ENCODE data around the gene LRRC23. TPM values are rescaled to one million over a fixed set of nuclear protein-coding genes. Genes with fewer than 3 reads are reported as not detected.

LRRC23 gene
- total and polyA plus RNA-seq, 2 donors from 2014 or later = 16.6 to 19.7 TPM

DNA sequence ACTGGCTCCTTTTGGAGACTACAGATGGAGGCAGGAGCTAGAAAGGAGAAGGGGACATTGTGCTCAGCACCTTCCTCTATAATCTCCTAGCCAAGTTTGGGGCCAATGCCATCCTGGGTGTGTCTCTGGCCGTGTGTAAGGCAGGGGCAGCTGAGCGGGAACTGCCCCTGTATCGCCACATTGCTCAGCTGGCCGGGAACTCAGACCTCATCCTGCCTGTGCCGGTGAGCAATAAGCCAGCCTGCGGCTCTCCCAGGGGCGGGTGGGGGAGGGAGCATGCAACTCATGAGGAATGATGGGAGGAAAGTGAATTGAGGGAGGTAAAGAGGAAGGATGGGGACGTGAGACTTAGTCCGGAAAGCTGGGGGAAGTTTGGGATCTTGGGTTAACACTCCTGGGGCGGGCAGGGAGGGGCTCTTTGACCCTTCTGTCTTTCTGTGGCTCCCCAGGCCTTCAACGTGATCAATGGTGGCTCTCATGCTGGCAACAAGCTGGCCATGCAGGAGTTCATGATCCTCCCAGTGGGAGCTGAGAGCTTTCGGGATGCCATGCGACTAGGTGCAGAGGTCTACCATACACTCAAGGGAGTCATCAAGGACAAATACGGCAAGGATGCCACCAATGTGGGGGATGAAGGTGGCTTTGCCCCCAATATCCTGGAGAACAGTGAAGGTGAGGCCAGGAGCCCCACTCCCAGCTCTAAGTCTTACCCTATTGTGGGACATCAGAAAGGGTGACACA, 13.0 kb downstream of the LRRC23 start:
- H3K27ac ChIP-seq (ENCODE audit: low read depth in 2 of 2, low read length in 2 of 2) = no peak overlapping the region
- H3K27me3 ChIP-seq (ENCODE audit: control insufficient read depth, insufficient read depth, low read length) = no peaks in the 10 kb centered on the region
- H3K4me3 ChIP-seq (ENCODE audit: low read length in 3 of 3) = no peak overlapping the region
- H3K4me1 ChIP-seq (ENCODE audit: control insufficient read depth in 2 of 3, insufficient read depth in 2 of 3, low read depth in 1 of 3, low read length in 3 of 3) = peaks cover 0 to 6% (median 0%) of the 10 kb centered on the region in 3 donors
- TF ChIP-seq, protein P1, sequence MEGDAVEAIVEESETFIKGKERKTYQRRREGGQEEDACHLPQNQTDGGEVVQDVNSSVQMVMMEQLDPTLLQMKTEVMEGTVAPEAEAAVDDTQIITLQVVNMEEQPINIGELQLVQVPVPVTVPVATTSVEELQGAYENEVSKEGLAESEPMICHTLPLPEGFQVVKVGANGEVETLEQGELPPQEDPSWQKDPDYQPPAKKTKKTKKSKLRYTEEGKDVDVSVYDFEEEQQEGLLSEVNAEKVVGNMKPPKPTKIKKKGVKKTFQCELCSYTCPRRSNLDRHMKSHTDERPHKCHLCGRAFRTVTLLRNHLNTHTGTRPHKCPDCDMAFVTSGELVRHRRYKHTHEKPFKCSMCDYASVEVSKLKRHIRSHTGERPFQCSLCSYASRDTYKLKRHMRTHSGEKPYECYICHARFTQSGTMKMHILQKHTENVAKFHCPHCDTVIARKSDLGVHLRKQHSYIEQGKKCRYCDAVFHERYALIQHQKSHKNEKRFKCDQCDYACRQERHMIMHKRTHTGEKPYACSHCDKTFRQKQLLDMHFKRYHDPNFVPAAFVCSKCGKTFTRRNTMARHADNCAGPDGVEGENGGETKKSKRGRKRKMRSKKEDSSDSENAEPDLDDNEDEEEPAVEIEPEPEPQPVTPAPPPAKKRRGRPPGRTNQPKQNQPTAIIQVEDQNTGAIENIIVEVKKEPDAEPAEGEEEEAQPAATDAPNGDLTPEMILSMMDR (IDR thresholded peaks at IDR 0.05; ENCODE audit: borderline replicate concordance, extremely low read depth, insufficient read depth) = no peak
- no peaks in the 10 kb centered on the region for H3K9me3 ChIP-seq (ENCODE audit: control insufficient read depth in 2 of 3, insufficient read depth in 1 of 3, low read length in 3 of 3)
- no peaks in the 10 kb centered on the region for H3K36me3 ChIP-seq (ENCODE audit: control insufficient read depth in 2 of 3, insufficient read depth in 3 of 3, low read length in 3 of 3)
- DNase-seq = peak in 1 of 5 donors; percentile 43
- intact Hi-C loops (cut with DNase I) = no loop called here
- no peak for FAIRE-seq
- H3K9ac ChIP-seq (ENCODE audit: low read length in 3 of 3) = no peak overlapping the region

DNA sequence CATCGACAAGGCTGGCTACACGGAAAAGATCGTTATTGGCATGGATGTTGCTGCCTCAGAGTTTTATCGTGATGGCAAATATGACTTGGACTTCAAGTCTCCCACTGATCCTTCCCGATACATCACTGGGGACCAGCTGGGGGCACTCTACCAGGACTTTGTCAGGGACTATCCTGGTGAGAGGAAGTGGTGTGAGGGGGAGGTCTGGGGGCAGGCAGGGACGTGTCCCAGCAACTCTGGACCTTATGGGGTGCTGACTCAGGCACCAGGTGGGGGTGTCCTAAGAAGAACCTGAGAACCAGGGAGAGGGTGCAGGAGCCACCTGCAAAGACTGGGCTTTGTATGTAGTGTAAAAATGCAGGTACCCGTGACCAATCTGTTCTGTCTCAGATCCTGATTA, 15.0 kb downstream of the LRRC23 start:
- Histone ChIP-seq H3K4me1 (ENCODE audit: control insufficient read depth in 2 of 3, insufficient read depth in 2 of 3, low read depth in 1 of 3, low read length in 3 of 3) (peaks cover 0 to 11% (median 2%) of the 10 kb centered on the region in 3 donors), H3K9ac (ENCODE audit: low read length in 3 of 3) (no peak overlapping the region), H3K27me3 (ENCODE audit: control insufficient read depth, insufficient read depth, low read length) (no peaks in the 10 kb centered on the region), H3K4me3 (ENCODE audit: low read length in 3 of 3) (no peak overlapping the region), H3K9me3 (ENCODE audit: control insufficient read depth in 2 of 3, insufficient read depth in 1 of 3, low read length in 3 of 3) (no peaks in the 10 kb centered on the region), H3K27ac (ENCODE audit: low read depth in 2 of 2, low read length in 2 of 2) (no peak overlapping the region), H3K36me3 (ENCODE audit: control insufficient read depth in 2 of 3, insufficient read depth in 3 of 3, low read length in 3 of 3) (no peaks in the 10 kb centered on the region)
- DNase-seq = peak in 2 of 5 donors; percentile 25 to 30
- no peak for FAIRE-seq
- intact Hi-C loops (cut with DNase I) = no loop called here
- TF ChIP-seq, protein P1 (IDR thresholded peaks at IDR 0.05; ENCODE audit: borderline replicate concordance, extremely low read depth, insufficient read depth) = no peak

DNA sequence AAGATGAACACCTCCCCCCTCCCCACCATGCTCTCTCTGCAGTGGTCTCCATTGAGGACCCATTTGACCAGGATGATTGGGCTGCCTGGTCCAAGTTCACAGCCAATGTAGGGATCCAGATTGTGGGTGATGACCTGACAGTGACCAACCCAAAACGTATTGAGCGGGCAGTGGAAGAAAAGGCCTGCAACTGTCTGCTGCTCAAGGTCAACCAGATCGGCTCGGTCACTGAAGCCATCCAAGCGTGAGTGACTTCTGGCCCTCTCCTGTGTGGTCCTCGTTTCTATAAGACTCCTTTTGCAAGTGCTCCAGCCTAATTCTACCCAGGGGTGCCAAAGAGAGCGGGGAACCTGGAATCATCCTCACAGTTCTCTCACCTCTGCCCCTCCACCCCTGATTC, 16.9 kb downstream of the LRRC23 start:
- Histone ChIP-seq H3K36me3 (ENCODE audit: control insufficient read depth in 2 of 3, insufficient read depth in 3 of 3, low read length in 3 of 3) (no peaks in the 10 kb centered on the region), H3K9ac (ENCODE audit: low read length in 3 of 3) (no peak overlapping the region), H3K27ac (ENCODE audit: low read depth in 2 of 2, low read length in 2 of 2) (no peak overlapping the region), H3K9me3 (ENCODE audit: control insufficient read depth in 2 of 3, insufficient read depth in 1 of 3, low read length in 3 of 3) (no peaks in the 10 kb centered on the region), H3K27me3 (ENCODE audit: control insufficient read depth, insufficient read depth, low read length) (no peaks in the 10 kb centered on the region), H3K4me1 (ENCODE audit: control insufficient read depth in 2 of 3, insufficient read depth in 2 of 3, low read depth in 1 of 3, low read length in 3 of 3) (peaks cover 0 to 23% (median 19%) of the 10 kb centered on the region in 3 donors), H3K4me3 (ENCODE audit: low read length in 3 of 3) (no peak overlapping the region)
- intact Hi-C loops (cut with DNase I) = no loop called here
- DNase-seq (peak in 1 of 5 donors; percentile 35), FAIRE-seq (no peak)
- TF ChIP-seq, protein P1 (IDR thresholded peaks at IDR 0.05; ENCODE audit: borderline replicate concordance, extremely low read depth, insufficient read depth) = no peak
